ENCODE data around the gene ESRP2.

Gene ESRP2

GRCh38 chr16:68214726-68215125 lies 21.2 kb downstream of the ESRP2 start:
- no peak for DNase-seq

- DNase-seq, result no peak
Observed at GRCh38 chr16:68206245-68206644, 29.7 kb downstream of the ESRP2 start.

GRCh38 chr16:68202091-68202519 lies 33.8 kb downstream of the ESRP2 start:
- DNase-seq, result peak; percentile 2

- no peak for DNase-seq
Observed at GRCh38 chr16:68200088-68200783, 35.7 kb downstream of the ESRP2 start.

GRCh38 chr16:68197250-68197649 lies 38.7 kb downstream of the ESRP2 start:
- DNase-seq, result no peak

GRCh38 chr16:68194251-68194650 lies 41.7 kb downstream of the ESRP2 start:
- no peak for DNase-seq

GRCh38 chr16:68190736-68191510 lies 45.0 kb downstream of the ESRP2 start:
- DNase-seq, result no peak

GRCh38 chr16:68190081-68190480 lies 45.8 kb downstream of the ESRP2 start:
- no peak for DNase-seq

- DNase-seq, result no peak
Observed at GRCh38 chr16:68188170-68188569, 47.8 kb downstream of the ESRP2 start.

GRCh38 chr16:68187505-68187904 lies 48.4 kb downstream of the ESRP2 start:
- DNase-seq, result no peak

GRCh38 chr16:68186877-68187276 lies 49.0 kb downstream of the ESRP2 start:
- DNase-seq, result no peak

- no peak for DNase-seq
Observed at GRCh38 chr16:68183046-68183445, 52.9 kb downstream of the ESRP2 start.

- no peak for DNase-seq
Observed at GRCh38 chr16:68179855-68180254, 56.1 kb downstream of the ESRP2 start.

- DNase-seq, result no peak
Observed at GRCh38 chr16:68179196-68179795, 56.6 kb downstream of the ESRP2 start.
